ENCODE results near the gene MARK4.
"Not testable (repeated sequence)": the region's sequence is repeated elsewhere in the genome, so short reads cannot be mapped to it uniquely, and the experiment has no call there.

MARK4 gene

DNA sequence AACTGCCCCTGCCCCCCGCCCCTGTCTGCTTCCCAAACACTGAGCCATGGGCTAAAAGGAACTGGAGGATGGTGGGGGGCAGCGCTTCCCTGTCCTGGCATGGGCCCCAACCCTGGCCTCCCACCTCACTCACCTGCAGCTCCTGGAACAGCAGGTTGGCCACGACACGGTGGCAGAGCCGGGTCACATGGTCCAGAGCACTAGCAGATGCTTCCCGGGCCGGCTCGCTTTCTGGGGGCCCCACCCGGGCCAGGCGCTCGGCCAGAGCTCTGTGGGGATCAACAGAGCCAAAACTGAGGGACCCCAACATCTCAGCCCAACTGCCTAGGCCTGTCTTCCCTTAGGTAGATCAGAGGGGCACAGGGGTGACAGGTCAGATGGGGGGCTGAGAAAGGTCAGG lies 26.4 kb upstream of the MARK4 start:
- TF ChIP-seq, protein P1, sequence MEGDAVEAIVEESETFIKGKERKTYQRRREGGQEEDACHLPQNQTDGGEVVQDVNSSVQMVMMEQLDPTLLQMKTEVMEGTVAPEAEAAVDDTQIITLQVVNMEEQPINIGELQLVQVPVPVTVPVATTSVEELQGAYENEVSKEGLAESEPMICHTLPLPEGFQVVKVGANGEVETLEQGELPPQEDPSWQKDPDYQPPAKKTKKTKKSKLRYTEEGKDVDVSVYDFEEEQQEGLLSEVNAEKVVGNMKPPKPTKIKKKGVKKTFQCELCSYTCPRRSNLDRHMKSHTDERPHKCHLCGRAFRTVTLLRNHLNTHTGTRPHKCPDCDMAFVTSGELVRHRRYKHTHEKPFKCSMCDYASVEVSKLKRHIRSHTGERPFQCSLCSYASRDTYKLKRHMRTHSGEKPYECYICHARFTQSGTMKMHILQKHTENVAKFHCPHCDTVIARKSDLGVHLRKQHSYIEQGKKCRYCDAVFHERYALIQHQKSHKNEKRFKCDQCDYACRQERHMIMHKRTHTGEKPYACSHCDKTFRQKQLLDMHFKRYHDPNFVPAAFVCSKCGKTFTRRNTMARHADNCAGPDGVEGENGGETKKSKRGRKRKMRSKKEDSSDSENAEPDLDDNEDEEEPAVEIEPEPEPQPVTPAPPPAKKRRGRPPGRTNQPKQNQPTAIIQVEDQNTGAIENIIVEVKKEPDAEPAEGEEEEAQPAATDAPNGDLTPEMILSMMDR (IDR thresholded peaks at IDR 0.05; ENCODE audit: low read depth, low read length): no peak
- H3K4me3 ChIP-seq (ENCODE audit: low read depth, low read length): no peak overlapping the region

DNA sequence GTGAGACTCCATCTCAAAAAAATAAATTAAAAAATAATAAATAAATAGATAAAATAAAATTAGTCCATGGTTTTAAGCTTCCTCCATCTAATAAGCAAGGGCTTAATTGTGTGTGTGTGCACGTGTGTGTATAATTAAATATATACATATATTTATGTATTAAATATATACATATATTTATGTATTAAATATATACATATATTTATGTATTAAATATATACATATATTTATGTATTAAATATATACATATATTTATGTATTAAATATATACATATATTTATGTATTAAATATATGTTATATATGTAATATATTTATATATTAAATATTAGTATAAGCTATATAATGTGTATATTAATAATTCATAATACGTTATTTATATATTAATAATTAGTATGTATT lies 22.0 kb upstream of the MARK4 start:
- H3K4me3 ChIP-seq (ENCODE audit: low read depth, low read length): not testable (repeated sequence)

DNA sequence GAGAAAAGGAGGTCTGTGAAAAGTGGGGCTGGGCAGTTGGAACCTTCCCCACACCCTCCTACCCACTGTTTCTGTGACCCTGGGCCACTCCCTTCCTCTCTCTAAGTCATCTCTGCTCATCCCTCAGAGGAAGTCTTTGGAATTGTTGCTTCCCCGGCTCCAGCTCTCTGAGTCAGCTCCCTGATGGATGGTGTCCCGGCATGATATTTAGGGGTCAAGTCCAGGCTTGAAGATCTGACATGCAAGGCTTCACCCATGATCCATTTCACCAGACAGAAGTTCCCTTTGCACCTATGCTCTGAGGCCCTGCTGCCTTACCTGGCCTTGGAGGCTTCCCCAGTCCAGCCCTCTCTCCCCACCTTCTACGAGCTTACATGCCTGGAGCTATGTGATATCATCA lies 19.2 kb upstream of the MARK4 start:
- no peak overlapping the region for H3K4me3 ChIP-seq (ENCODE audit: low read depth, low read length)
- TF ChIP-seq, protein P1 (IDR thresholded peaks at IDR 0.05; ENCODE audit: low read depth, low read length): no peak

DNA sequence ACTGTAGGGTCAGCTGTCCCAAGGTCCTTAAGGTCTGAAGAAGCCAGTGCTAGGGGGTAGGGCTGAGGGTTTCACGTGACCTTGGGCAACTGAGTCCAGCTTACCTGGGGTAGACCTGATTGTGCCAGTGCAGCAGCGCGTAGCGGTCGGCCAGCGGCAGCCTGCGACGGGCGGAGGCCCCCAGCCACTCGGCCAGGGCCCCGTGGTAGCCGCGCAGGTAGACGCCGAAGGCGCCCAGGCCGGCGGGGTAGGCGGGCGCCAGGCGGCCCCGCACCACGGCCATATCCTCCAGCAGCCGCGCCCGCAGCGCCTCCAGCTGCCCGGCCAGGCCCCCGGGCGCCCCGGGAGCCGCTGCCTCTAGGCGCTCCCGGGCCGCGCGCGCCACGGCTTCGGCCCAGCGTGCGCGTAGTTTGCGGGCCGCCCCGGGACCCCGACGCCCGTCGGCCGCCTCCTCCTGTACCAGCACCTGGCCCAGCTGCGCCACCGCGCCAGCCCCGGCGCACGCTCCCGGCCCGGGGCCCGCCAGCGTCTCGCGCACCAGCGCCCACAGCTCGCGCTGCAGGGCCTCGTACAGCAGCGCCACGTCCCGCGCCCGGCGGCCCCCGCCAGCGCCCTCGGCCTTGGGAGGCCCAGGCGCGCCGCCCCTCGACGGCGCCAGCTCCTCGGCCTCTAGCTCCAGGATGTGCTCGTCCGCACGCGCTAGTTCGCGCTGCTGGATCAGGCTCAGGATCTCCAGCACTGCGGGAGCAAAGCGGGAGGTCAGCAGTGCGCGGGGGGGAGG lies 16.8 kb upstream of the MARK4 start:
- TF ChIP-seq, protein P1 (IDR thresholded peaks at IDR 0.05; ENCODE audit: low read depth, low read length): no peak
- no peak overlapping the region for H3K4me3 ChIP-seq (ENCODE audit: low read depth, low read length)

DNA sequence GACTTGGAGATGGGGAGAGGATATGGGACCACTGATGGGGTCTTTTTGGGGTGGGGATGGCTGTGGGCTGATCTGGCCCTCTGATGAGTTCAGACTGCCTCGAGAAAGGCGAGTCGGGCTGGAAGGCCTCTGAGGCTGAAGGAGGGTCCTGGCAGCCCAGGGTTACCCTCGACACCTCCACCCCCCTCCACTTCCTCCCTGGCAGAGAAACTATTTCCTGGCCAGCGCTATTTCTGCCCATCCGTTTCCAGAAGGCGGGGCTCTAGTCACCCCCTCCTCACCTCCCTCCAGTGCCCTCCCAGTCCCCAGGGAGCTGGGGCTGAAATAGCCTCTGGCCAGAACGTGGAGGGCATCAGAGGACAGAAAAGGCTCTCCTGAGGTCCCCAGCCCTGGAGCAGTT lies 15.6 kb upstream of the MARK4 start:
- no peak overlapping the region for H3K4me3 ChIP-seq (ENCODE audit: low read depth, low read length)
- TF ChIP-seq, protein P1 (IDR thresholded peaks at IDR 0.05; ENCODE audit: low read depth, low read length): no peak

DNA sequence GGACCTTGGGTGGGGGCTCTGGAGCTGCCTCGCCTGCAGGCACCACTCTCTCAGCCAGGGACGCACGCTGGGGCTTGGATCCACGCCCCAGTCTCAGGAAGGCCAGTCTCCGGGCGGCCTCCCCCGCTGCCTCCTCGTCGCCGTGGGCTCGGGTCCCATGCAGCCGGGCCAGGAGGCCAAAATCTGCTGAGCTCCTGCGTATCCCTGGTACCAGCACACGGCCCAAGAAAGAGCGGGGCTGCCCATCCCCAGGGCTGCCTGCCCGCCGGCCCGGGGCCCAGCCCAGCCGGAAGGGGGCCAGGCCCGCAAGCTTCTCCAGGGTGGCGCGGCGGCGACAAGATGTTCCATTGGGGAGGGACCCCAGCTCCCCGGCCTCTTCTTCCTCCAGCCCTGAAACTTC lies 12.5 kb upstream of the MARK4 start:
- TF ChIP-seq, protein P1 (IDR thresholded peaks at IDR 0.05; ENCODE audit: low read depth, low read length): no peak
- no peak overlapping the region for H3K4me3 ChIP-seq (ENCODE audit: low read depth, low read length)

DNA sequence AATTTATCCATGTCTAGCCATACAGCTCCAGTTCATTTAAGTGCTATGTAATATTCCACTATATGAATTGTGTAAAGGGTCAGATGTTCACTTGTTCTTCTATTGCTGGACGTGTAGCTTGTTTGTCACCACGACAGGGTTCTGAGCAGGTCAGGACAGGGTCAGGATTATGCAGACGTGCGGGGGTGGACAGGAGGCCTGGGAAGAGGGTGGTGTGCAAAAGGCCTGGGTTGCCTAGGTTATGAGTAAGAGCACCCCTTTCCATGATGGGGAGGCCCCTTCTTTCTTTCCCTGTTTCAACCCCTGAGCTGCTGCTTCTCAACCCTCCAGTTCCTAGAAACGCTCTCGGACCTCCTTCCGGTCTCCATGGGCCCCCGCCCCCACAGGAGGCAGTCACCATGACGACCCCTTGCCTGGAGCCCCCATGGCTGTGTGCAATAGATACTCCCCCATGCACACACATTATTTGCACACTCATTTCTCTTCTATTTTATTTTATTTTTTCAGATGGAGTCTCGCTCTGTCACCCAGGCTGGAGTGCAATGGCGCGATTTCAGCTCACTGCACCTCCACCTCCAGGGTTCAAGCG lies 7.8 kb upstream of the MARK4 start:
- TF ChIP-seq, protein P1 (IDR thresholded peaks at IDR 0.05; ENCODE audit: low read depth, low read length): no peak
- no peak overlapping the region for H3K4me3 ChIP-seq (ENCODE audit: low read depth, low read length)
